HCT116 (cell line): Measurements from ENCODE around the gene SEMA3B. TPM values are rescaled to one million over a fixed set of nuclear protein-coding genes. Genes with fewer than 3 reads are reported as not detected.

Experiments used
- ATAC-seq: fragments of 200-7000 bp; cut with Tn5 transposase; 2 replicates; pipeline ENCODE4 v1.9.1; 2020; ENCODE audit warnings: mild to moderate bottlenecking, moderate library complexity
- BruUV-seq: library from RNA; stranded (reverse); fragments of 400-500 nt; replicated peaks from 2 replicates; lab custom pipeline; 2021; lab: Mats Ljungman, UMichigan
- CTCF ChIA-PET: fragments of 300-600 bp; sonication (Branson Sonifier 250); formaldehyde crosslinking; loops from one replicate; lab custom pipeline; 2021; ENCODE audit warnings: antibody characterized with exemption; lab: Charles Lee
- POLR2A ChIA-PET: fragments of 300-600, 350-600 bp; sonication (Branson Sonifier 250); formaldehyde crosslinking; loops from one replicate; lab custom pipeline; 2021; ENCODE audit warnings: antibody characterized with exemption; lab: Charles Lee
- RAD21 ChIA-PET, 2 experiments: fragments of 300-600 bp; sonication (Branson Sonifier 250); formaldehyde crosslinking; loops; one replicate each; lab custom pipeline; 2023; ENCODE audit warnings: low total read pairs in 2 of 2; ENCODE audit not compliant: uncharacterized antibody in 2 of 2, unreplicated experiment in 2 of 2, low non-redundant PET in 1 of 2; lab: Charles Lee
- DNase-seq: peaks from one replicate; pipeline ENCODE4 v3.0.0-alpha.2; 2010; ENCODE audit warnings: low read depth, low spot score
- H2AFZ ChIP-seq: fragments of 200-600 bp; shearing (Covaris generic), sonication (generic); 2 replicates; pipeline ENCODE4 v1.6.1; 2017; ENCODE audit warnings: low read depth, mixed run types, mixed read lengths, antibody characterized with exemption, low read length; ENCODE audit not compliant: poor library complexity, severe bottlenecking
- H3K27ac ChIP-seq: 2 replicates; pipeline ENCODE4 v1.5.1; 2012; ENCODE audit warnings: low read depth, low read length
- H3K27me3 ChIP-seq: fragments of 200-600 bp; sonication (generic); 2 replicates; pipeline ENCODE4 v1.6.1; 2016; ENCODE audit warnings: mixed run types, low read length, mixed read lengths; ENCODE audit not compliant: insufficient read depth
- H3K36me3 ChIP-seq, 2 experiments: fragments of 200-500 bp in 1 of 2; fragments of 200-600 bp in 1 of 2; sonication (Bioruptor generic) in 1 of 2; sonication (generic) in 1 of 2; 2 replicates each; pipeline versions ENCODE4 v1.5.1 to v1.6.1; 2014 to 2016; ENCODE audit warnings: low read length in 2 of 2, inconsistent platforms in 1 of 2, mixed read lengths in 1 of 2, mixed run types in 1 of 2; ENCODE audit not compliant: insufficient read depth in 2 of 2, control insufficient read depth in 1 of 2
- H3K4me1 ChIP-seq, 2 experiments: fragments of 200-600 bp in 1 of 2; sonication (generic) in 1 of 2; 2 replicates each; pipeline versions ENCODE4 v1.5.1 to v1.6.1; 2012 to 2017; ENCODE audit warnings: low read length in 2 of 2, inconsistent platforms in 1 of 2, mild to moderate bottlenecking in 1 of 2, mixed read lengths in 1 of 2, mixed run types in 1 of 2, moderate library complexity in 1 of 2; ENCODE audit not compliant: insufficient read depth in 2 of 2, control insufficient read depth in 1 of 2
- H3K4me2 ChIP-seq: fragments of 200-600 bp; sonication (generic); 2 replicates; pipeline ENCODE4 v1.6.1; 2017; ENCODE audit warnings: mixed run types, low read length, mixed read lengths
- H3K4me3 ChIP-seq, 2 experiments: fragments of 200-600 bp in 1 of 2; sonication (generic) in 1 of 2; replicated peaks in 1 of 2; 2 replicates each; pipeline ENCODE4 v1.5.1; 2011 to 2016; ENCODE audit warnings: low read length in 2 of 2, control low read depth in 1 of 2, low read depth in 1 of 2, mild to moderate bottlenecking in 1 of 2, mixed read lengths in 1 of 2, mixed run types in 1 of 2
- H3K79me2 ChIP-seq: fragments of 200-600 bp; sonication (generic); 2 replicates; pipeline ENCODE4 v1.6.1; 2017; ENCODE audit warnings: mild to moderate bottlenecking, mixed run types, low read length, moderate library complexity, mixed read lengths; ENCODE audit not compliant: insufficient read depth
- H3K9ac ChIP-seq: fragments of 200-600 bp; sonication (generic); 2 replicates; pipeline ENCODE4 v1.6.1; 2016; ENCODE audit warnings: low read length, mixed read lengths
- H3K9me2 ChIP-seq: fragments of 200-600 bp; sonication (generic), shearing (Covaris generic); 2 replicates; pipeline ENCODE4 v1.6.1; 2017; ENCODE audit warnings: mixed run types, mild to moderate bottlenecking, moderate library complexity; ENCODE audit not compliant: insufficient read depth
- H3K9me3 ChIP-seq, 2 experiments: fragments of 200-500 bp in 1 of 2; fragments of 200-600 bp in 1 of 2; sonication (Bioruptor generic) in 1 of 2; sonication (generic) in 1 of 2; 2 replicates each; pipeline ENCODE4 v1.6.1; 2014 to 2017; ENCODE audit warnings: low read length in 2 of 2, mixed read lengths in 2 of 2, inconsistent platforms in 1 of 2, low read depth in 1 of 2, mild to moderate bottlenecking in 1 of 2, mixed run types in 1 of 2, moderate library complexity in 1 of 2; ENCODE audit not compliant: control insufficient read depth in 1 of 2, insufficient read depth in 1 of 2
- H4K20me1 ChIP-seq: fragments of 200-600 bp; sonication (generic), shearing (Covaris generic); 2 replicates; pipeline ENCODE4 v1.6.1; 2017; ENCODE audit warnings: mixed run types, mild to moderate bottlenecking, moderate library complexity; ENCODE audit not compliant: insufficient read depth
- ELF1 ChIP-seq: IDR thresholded peaks from 2 replicates; pipeline ENCODE4 v1.6.1; 2012; ENCODE audit warnings: low read depth, borderline replicate concordance
- FOSL1 ChIP-seq: IDR thresholded peaks from 2 replicates; pipeline ENCODE4 v1.6.1; 2012; ENCODE audit warnings: low read depth
- POLR2AphosphoS5 ChIP-seq: IDR thresholded peaks from 2 replicates; pipeline ENCODE4 v1.6.1; 2011; ENCODE audit warnings: mild to moderate bottlenecking, low read depth, low read length, moderate library complexity
- SP1 ChIP-seq: IDR thresholded peaks from 2 replicates; pipeline ENCODE4 v1.6.1; 2012; ENCODE audit warnings: low read depth
- YY1 ChIP-seq: IDR thresholded peaks from 2 replicates; pipeline ENCODE4 v1.6.1; 2011; ENCODE audit warnings: low read length, low read depth, moderate library complexity, mild to moderate bottlenecking; ENCODE audit not compliant: insufficient replicate concordance; ENCODE audit errors: extremely low read depth
- ZFX ChIP-seq: fragments of 450-650 bp; IDR thresholded peaks from 2 replicates; pipeline ENCODE4 v1.6.1; 2017
- ZNF274 ChIP-seq: fragments of 200-500 bp; sonication (Bioruptor generic); IDR thresholded peaks from 2 replicates; pipeline ENCODE4 v1.6.1; 2014; ENCODE audit warnings: mild to moderate bottlenecking, low read depth, low read length, inconsistent platforms
- intact Hi-C: fragments of 100-400 bp; cut with micrococcal nuclease; formaldehyde crosslinking; loops from 2 replicates; pipeline ENCODE4 v1.10.0; 2022
- total RNA-seq: library from RNA; stranded (reverse); gene quantifications from one replicate; pipeline ENCODE4 v1.2.1, GENCODE V29; 2021; ENCODE audit not compliant: unreplicated experiment

SEMA3B gene
- total RNA-seq, 1 experiment from 2014 or later: 46.2 TPM

- BruUV-seq: no TSS peak
- intact Hi-C loops: no loop called here
- no peaks in the 10 kb centered on the region for H4K20me1 ChIP-seq
- peaks cover 11 to 17% of the 10 kb centered on the region in 2 experiments for H3K4me1 ChIP-seq
- H3K27ac ChIP-seq: no peak overlapping the region
- ATAC-seq (no peak), DNase-seq (no peak)
- no peaks in the 10 kb centered on the region for H3K9me3 ChIP-seq
- H3K27me3 ChIP-seq: no peaks in the 10 kb centered on the region
- peaks cover 42% of the 10 kb centered on the region for H3K79me2 ChIP-seq
- H3K9me2 ChIP-seq: no peaks in the 10 kb centered on the region
- peaks cover 23 to 45% of the 10 kb centered on the region in 2 experiments for H3K36me3 ChIP-seq
- no peak overlapping the region for H3K4me3 ChIP-seq
- no peak overlapping the region for H2AFZ ChIP-seq
- CTCF ChIA-PET: no interaction called here
- TF ChIP-seq ZNF274 (no peak), YY1 (no peak), ZFX (no peak), SP1 (no peak), ELF1 (no peak)
- TF ChIP-seq, all 23 proteins: peak for 0
- H3K4me2 ChIP-seq: no peak overlapping the region
- ChIA-PET RAD21 (interaction anchor here in 1 of 2 experiments (0.6 kb wide), 1 partner anchor 14 kb away, joined by 3 read pairs; no protein-coding TSS in a partner anchor), POLR2A (interaction anchor here (1.2 kb wide), 1 partner anchor 56 kb away, joined by 3 read pairs; no protein-coding TSS in a partner anchor)
- no peak overlapping the region for H3K9ac ChIP-seq
These were observed 20.2 kb downstream of the SEMA3B start for GRCh38 chr3:50289130-50289529.

- DNase-seq (no peak), ATAC-seq (no peak)
- peaks cover 23 to 45% of the 10 kb centered on the region in 2 experiments for H3K36me3 ChIP-seq
- ChIA-PET CTCF (no interaction called here), POLR2A (no interaction called here), RAD21 (no interaction called here)
- H3K9ac ChIP-seq: no peak overlapping the region
- H3K27me3 ChIP-seq: no peaks in the 10 kb centered on the region
- no peaks in the 10 kb centered on the region for H3K9me2 ChIP-seq
- peaks cover 11 to 17% of the 10 kb centered on the region in 2 experiments for H3K4me1 ChIP-seq
- H3K79me2 ChIP-seq: peaks cover 42% of the 10 kb centered on the region
- intact Hi-C loops: no loop called here
- no peak for TF ChIP-seq FOSL1
- no peak for TF ChIP-seq POLR2AphosphoS5
- TF ChIP-seq ELF1: no peak
- peak overlapping the region; percentile 98 to 99; a peak in 3 of 4 replicates for H3K4me3 ChIP-seq
- peak overlapping the region; percentile 85 for H3K4me2 ChIP-seq
- H4K20me1 ChIP-seq: no peaks in the 10 kb centered on the region
- no peaks in the 10 kb centered on the region for H3K9me3 ChIP-seq
- no peak overlapping the region for H2AFZ ChIP-seq
- H3K27ac ChIP-seq: peak overlapping the region; percentile 95; the same call in 1 of the 2 replicates
- no TSS peak for BruUV-seq
These were observed 21.3 kb downstream of the SEMA3B start for GRCh38 chr3:50290161-50290641.
